Endometrial microvascular endothelial cells (primary cell): Measurements from ENCODE around the gene GPR32. TPM values are rescaled to one million over a fixed set of nuclear protein-coding genes. Genes with fewer than 3 reads are reported as not detected.
"Not testable (repeated sequence)": the region's sequence is repeated elsewhere in the genome, so short reads cannot be mapped to it uniquely, and the experiment has no call there.

Source experiments
- in situ Hi-C: cut with HindIII; loops from 2 replicates; pipeline ENCODE4 v1.10.0; 2017; ENCODE audit warnings: low sequenced_read_pairs, low pct_unique_long_range_greater_than_20kb; ENCODE audit errors: inconsistent ontology term
- total RNA-seq: library from RNA; depleted of rRNA; stranded (reverse); fragments of >200 nt; gene quantifications from one replicate; pipeline ENCODE4 v1.2.3, GENCODE V29; 2015; ENCODE audit errors: inconsistent ontology term

Gene GPR32
- total RNA-seq = not detected

- in situ Hi-C loops = not testable (repeated sequence)
Observed at GRCh38 chr19:50770164-50770563, at the start of gene GPR32. GPR32 (plus strand) TSS chr19:50770464; CDS start chr19:50770601, 137 bp downstream.

GRCh38 chr19:50720921-50721381 is 49.3 kb upstream of the GPR32 start:
- in situ Hi-C loops = no loop called here

GRCh38 chr19:50721441-50722137 is 48.7 kb upstream of the GPR32 start:
- in situ Hi-C loops = no loop called here

GRCh38 chr19:50722201-50723013 is 47.9 kb upstream of the GPR32 start:
- in situ Hi-C loops = no loop called here

GRCh38 chr19:50723069-50723468 is 47.2 kb upstream of the GPR32 start, which contains the start of gene CLEC11A:
CLEC11A (plus strand) TSS chr19:50723364; CDS start chr19:50723526, 162 bp downstream.
- in situ Hi-C loops = no loop called here

- in situ Hi-C loops = no loop called here
Observed at GRCh38 chr19:50723735-50724521, 46.3 kb upstream of the GPR32 start.

- in situ Hi-C loops = no loop called here
Observed at GRCh38 chr19:50724522-50725217, 45.6 kb upstream of the GPR32 start.

GRCh38 chr19:50725218-50725910 is 44.9 kb upstream of the GPR32 start:
- in situ Hi-C loops = no loop called here

- in situ Hi-C loops = no loop called here
Observed at GRCh38 chr19:50725911-50726230, 44.4 kb upstream of the GPR32 start.

GRCh38 chr19:50728084-50728737 is 42.1 kb upstream of the GPR32 start:
- in situ Hi-C loops = no loop called here

GRCh38 chr19:50729894-50730293 is 40.4 kb upstream of the GPR32 start:
- in situ Hi-C loops = no loop called here

- in situ Hi-C loops = no loop called here
Observed at GRCh38 chr19:50735869-50736268, 34.4 kb upstream of the GPR32 start.

- in situ Hi-C loops = no loop called here
Observed at GRCh38 chr19:50736338-50736737, 33.9 kb upstream of the GPR32 start.

GRCh38 chr19:50739132-50739913 is 30.9 kb upstream of the GPR32 start:
- in situ Hi-C loops = no loop called here

GRCh38 chr19:50739914-50740426 is 30.3 kb upstream of the GPR32 start:
- in situ Hi-C loops = no loop called here

GRCh38 chr19:50741179-50741933 is 28.9 kb upstream of the GPR32 start:
- in situ Hi-C loops = no loop called here
